SU-DHL-6 (cell line): ENCODE measurements around the gene C10orf62.

Source experiments
- H2AFZ ChIP-seq: fragments of 200-600 bp; sonication (generic); 2 replicates; pipeline ENCODE4 v1.6.1; 2014; ENCODE audit warnings: low read depth, mild to moderate bottlenecking, moderate library complexity, mixed read lengths, antibody characterized with exemption, low read length; ENCODE audit not compliant: severe bottlenecking
- H3F3A ChIP-seq: fragments of 200-600 bp; shearing (Covaris generic); 2 replicates; pipeline ENCODE4 v1.6.0; 2016; ENCODE audit warnings: antibody characterized with exemption, mild to moderate bottlenecking; ENCODE audit not compliant: insufficient read depth
- H3K27ac ChIP-seq: fragments of 200-600 bp; sonication (generic); 2 replicates; pipeline ENCODE4 v1.5.1; 2016; ENCODE audit warnings: low read depth, mild to moderate bottlenecking, low read length, moderate library complexity, mixed read lengths
- H3K27me3 ChIP-seq: fragments of 200-600 bp; sonication (generic), shearing (Covaris generic); 2 replicates; pipeline ENCODE4 v1.6.0; 2014; ENCODE audit warnings: mild to moderate bottlenecking, low read length
- H3K36me3 ChIP-seq: fragments of 200-600 bp; sonication (generic); 2 replicates; pipeline ENCODE4 v1.6.1; 2014; ENCODE audit warnings: mild to moderate bottlenecking, low read length, mixed read lengths
- H3K4me2 ChIP-seq: fragments of 300-600, 200-600 bp; shearing (Covaris generic), sonication (generic); 2 replicates; pipeline ENCODE4 v1.6.0; 2014; ENCODE audit warnings: low read length, low read depth, mild to moderate bottlenecking; ENCODE audit not compliant: poor library complexity, severe bottlenecking
- H3K4me3 ChIP-seq: fragments of 200-600 bp; sonication (generic); 2 replicates; pipeline ENCODE4 v1.5.1; 2014; ENCODE audit warnings: antibody characterized with exemption, low read length, mild to moderate bottlenecking, mixed read lengths; ENCODE audit not compliant: insufficient read depth, poor library complexity, severe bottlenecking
- H3K79me2 ChIP-seq: fragments of 200-600 bp; sonication (generic); 2 replicates; pipeline ENCODE4 v1.6.1; 2014; ENCODE audit warnings: mild to moderate bottlenecking, low read length, moderate library complexity; ENCODE audit not compliant: insufficient read depth
- H3K9ac ChIP-seq: fragments of 200-600 bp; sonication (generic); 2 replicates; pipeline ENCODE4 v1.7.0; 2014; ENCODE audit warnings: mild to moderate bottlenecking, low read length
- H3K9me2 ChIP-seq: fragments of 200-600 bp; sonication (generic); replicated peaks from 2 replicates; pipeline ENCODE4 v1.6.1; 2014; ENCODE audit warnings: low read length; ENCODE audit not compliant: insufficient read depth
- H3K9me3 ChIP-seq: fragments of 200-600 bp; sonication (generic); 2 replicates; pipeline ENCODE4 v1.6.1; 2014; ENCODE audit warnings: low read length, mixed read lengths; ENCODE audit not compliant: insufficient read depth
- H4K20me1 ChIP-seq: fragments of 200-600 bp; sonication (generic); 2 replicates; pipeline ENCODE4 v1.6.1; 2014; ENCODE audit warnings: low read depth, mild to moderate bottlenecking, antibody characterized with exemption, low read length, moderate library complexity, mixed read lengths
- EZH2phosphoT487 ChIP-seq: fragments of 200-600 bp; sonication (generic), shearing (Covaris generic); conservative IDR thresholded peaks from 2 replicates; pipeline ENCODE4 v1.6.1; 2018; ENCODE audit warnings: mild to moderate bottlenecking, antibody characterized with exemption, low read length, moderate library complexity, mixed read lengths
- TF ChIP-seq, protein P1 (sequence below): fragments of 200-600 bp; sonication (generic); IDR thresholded peaks from one replicate; pipeline ENCODE4 v1.5.1; 2017; ENCODE audit warnings: antibody characterized with exemption, mild to moderate bottlenecking, low read length, moderate library complexity; ENCODE audit not compliant: insufficient read depth, poor library complexity, severe bottlenecking

C10orf62 gene

DNA sequence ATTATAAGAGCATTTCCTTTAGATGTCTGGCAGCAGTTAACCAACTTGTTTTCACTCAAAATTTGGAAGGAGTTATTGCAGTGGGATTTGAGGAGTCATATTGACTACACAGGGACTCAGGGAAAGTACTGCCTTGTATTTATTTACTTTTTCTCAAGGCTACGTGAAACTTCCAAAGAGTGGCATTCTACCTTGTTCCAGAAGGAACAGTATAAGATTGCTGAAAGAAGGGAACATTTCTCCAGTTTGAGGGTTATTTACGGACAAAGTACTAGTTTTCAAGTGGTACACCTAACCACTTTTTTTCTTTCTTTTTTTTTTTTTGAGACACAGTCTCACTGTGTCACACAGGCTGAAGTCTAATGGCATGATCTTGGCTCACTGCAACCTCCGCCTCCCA, 38.7 kb downstream of the C10orf62 start:
- Histone ChIP-seq H3K9me2 (no peaks in the 10 kb centered on the region), H3K36me3 (no peaks in the 10 kb centered on the region), H3K27ac (no peak overlapping the region), H3F3A (no peaks in the 10 kb centered on the region), H3K9ac (no peak overlapping the region), H3K9me3 (no peaks in the 10 kb centered on the region), H4K20me1 (no peaks in the 10 kb centered on the region), H3K4me3 (no peak overlapping the region), H3K4me2 (no peak overlapping the region), H2AFZ (no peak overlapping the region), H3K27me3 (no peaks in the 10 kb centered on the region), H3K79me2 (no peaks in the 10 kb centered on the region)
- TF ChIP-seq, protein P1, sequence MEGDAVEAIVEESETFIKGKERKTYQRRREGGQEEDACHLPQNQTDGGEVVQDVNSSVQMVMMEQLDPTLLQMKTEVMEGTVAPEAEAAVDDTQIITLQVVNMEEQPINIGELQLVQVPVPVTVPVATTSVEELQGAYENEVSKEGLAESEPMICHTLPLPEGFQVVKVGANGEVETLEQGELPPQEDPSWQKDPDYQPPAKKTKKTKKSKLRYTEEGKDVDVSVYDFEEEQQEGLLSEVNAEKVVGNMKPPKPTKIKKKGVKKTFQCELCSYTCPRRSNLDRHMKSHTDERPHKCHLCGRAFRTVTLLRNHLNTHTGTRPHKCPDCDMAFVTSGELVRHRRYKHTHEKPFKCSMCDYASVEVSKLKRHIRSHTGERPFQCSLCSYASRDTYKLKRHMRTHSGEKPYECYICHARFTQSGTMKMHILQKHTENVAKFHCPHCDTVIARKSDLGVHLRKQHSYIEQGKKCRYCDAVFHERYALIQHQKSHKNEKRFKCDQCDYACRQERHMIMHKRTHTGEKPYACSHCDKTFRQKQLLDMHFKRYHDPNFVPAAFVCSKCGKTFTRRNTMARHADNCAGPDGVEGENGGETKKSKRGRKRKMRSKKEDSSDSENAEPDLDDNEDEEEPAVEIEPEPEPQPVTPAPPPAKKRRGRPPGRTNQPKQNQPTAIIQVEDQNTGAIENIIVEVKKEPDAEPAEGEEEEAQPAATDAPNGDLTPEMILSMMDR = no peak
- no peak for TF ChIP-seq EZH2phosphoT487

DNA sequence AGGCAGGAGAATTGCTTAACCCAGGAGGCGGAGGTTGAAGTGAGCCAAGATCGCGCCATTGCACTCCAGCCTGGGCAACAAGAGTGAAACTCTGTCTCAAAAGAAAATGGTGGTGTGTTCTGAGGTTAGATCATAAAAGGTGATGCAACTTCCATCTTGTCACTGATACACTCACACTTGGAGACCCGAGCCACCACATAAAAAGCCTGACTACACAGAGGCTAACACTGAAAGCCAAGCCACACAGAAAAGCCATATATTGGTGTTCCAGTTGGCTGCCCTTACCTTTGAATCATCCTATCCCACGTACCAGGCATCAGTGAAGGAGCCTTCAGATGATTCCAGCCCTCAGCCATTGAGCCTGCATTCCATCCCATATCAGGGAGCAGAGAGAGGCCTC, 39.8 kb downstream of the C10orf62 start:
- H3K36me3 ChIP-seq = no peaks in the 10 kb centered on the region
- no peaks in the 10 kb centered on the region for H3K9me2 ChIP-seq
- H3K79me2 ChIP-seq = no peaks in the 10 kb centered on the region
- TF ChIP-seq, protein P1 = no peak
- no peak for TF ChIP-seq EZH2phosphoT487
- no peaks in the 10 kb centered on the region for H4K20me1 ChIP-seq
- H2AFZ ChIP-seq = no peak overlapping the region
- no peak overlapping the region for H3K27ac ChIP-seq
- H3K9ac ChIP-seq = no peak overlapping the region
- H3K4me2 ChIP-seq = no peak overlapping the region
- no peaks in the 10 kb centered on the region for H3K9me3 ChIP-seq
- H3K27me3 ChIP-seq = no peaks in the 10 kb centered on the region
- H3F3A ChIP-seq = no peaks in the 10 kb centered on the region
- no peak overlapping the region for H3K4me3 ChIP-seq

DNA sequence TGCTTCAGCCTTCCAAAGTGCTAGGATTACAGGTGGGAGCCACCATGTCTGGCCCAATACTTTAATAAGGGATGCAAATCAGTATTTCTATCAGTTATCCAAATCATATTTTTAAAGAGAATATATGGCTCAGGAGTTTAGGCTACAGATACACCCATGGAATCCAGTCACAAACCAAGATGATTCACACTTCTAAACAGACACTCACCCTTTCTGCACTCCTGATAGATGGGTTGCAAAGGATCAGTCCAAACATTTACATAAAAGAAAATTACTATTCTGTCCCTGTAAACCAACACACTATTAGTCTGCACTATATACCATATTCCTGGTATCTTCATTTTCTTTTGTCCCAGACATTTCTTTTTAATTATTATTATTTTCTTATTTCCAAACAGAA, 41.6 kb downstream of the C10orf62 start:
- no peaks in the 10 kb centered on the region for H3K36me3 ChIP-seq
- H3K79me2 ChIP-seq = no peaks in the 10 kb centered on the region
- no peaks in the 10 kb centered on the region for H3K27me3 ChIP-seq
- no peaks in the 10 kb centered on the region for H3K9me2 ChIP-seq
- TF ChIP-seq, protein P1 = no peak
- TF ChIP-seq EZH2phosphoT487 = no peak
- H3K4me2 ChIP-seq = no peak overlapping the region
- H3K4me3 ChIP-seq = no peak overlapping the region
- no peak overlapping the region for H3K27ac ChIP-seq
- no peak overlapping the region for H2AFZ ChIP-seq
- no peak overlapping the region for H3K9ac ChIP-seq
- no peaks in the 10 kb centered on the region for H3F3A ChIP-seq
- H4K20me1 ChIP-seq = no peaks in the 10 kb centered on the region
- H3K9me3 ChIP-seq = no peaks in the 10 kb centered on the region
